Activated naive CD4-positive, alpha-beta T cell treated with anti-CD3 and anti-CD28 coated beads for 36 hours (primary cell): ENCODE measurements around the gene ZNF423. TPM values are rescaled to one million over a fixed set of nuclear protein-coding genes. Genes with fewer than 3 reads are reported as not detected.

Experiments
- CTCF ChIA-PET: fragments of 350-600 bp; sonication (Branson Sonifier 250); formaldehyde crosslinking; loops from one replicate; lab custom pipeline; 2021; ENCODE audit warnings: antibody characterized with exemption; lab: Charles Lee
- DNase-seq: peaks from one replicate; pipeline ENCODE4 v3.0.0-alpha.2; 2020
- H3K27ac Mint-ChIP-seq: one replicate; pipeline ENCODE4 v1.8.0; 2021; ENCODE audit warnings: mild to moderate bottlenecking, mixed read lengths
- H3K27me3 Mint-ChIP-seq: one replicate; pipeline ENCODE4 v1.8.0; 2021; ENCODE audit warnings: low read depth, mixed read lengths
- H3K36me3 Mint-ChIP-seq: one replicate; pipeline ENCODE4 v1.8.0; 2021; ENCODE audit warnings: low read depth, mixed read lengths
- H3K4me1 Mint-ChIP-seq: one replicate; pipeline ENCODE4 v1.8.0; 2021; ENCODE audit warnings: low read depth, mixed read lengths
- H3K4me3 Mint-ChIP-seq: one replicate; pipeline ENCODE4 v1.8.0; 2021; ENCODE audit warnings: mild to moderate bottlenecking, moderate library complexity, mixed read lengths
- H3K9me3 Mint-ChIP-seq: one replicate; pipeline ENCODE4 v1.8.0; 2021; ENCODE audit warnings: mixed read lengths
- intact Hi-C: fragments of 100-400 bp; cut with micrococcal nuclease; formaldehyde crosslinking; loops from one replicate; pipeline ENCODE4 v1.15.1; 2023
- total RNA-seq, 2 experiments: library from RNA; stranded (reverse); gene quantifications; one replicate each; pipeline ENCODE4 v1.2.3, GENCODE V29; 2021

The ZNF423 gene
- total RNA-seq, 2 experiments from 2014 or later: 0.05 TPM; not detected in 1

DNA sequence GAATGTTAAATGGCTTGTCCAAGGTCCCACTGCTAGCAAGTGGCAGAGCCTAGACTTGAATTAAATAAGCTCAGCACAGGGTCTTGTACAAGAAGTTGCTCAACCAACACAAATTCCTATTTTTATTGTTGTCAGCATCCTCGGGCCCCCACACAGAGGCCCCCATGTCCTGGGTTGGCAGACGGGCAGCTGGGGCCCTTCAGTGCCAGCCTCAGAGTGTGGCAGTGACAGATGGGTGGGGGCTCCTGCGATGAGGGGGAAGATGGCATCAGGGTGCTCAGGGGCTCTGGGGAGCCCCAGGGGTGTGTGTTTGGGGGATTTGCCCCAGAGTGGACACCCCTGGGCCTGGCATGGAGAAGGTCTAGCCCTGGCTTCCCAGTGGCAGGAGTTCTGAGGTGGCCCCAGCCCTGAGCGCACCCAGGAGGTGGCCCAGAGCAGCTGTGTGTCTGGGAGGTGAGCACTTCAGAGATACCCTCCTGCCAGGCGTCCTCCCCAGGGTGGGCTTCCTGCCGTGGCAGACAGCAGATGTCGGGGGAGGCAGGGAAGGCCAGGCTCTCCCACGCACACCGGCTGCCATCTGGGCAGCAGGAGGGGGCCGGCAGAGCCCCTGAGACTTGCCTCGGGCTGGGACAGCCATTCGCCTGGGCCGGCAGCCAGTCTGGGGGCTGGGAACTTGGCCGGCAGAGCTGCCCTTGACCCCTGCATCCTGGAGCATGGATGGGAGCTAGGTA, 331.5 kb downstream of the ZNF423 start:
- CTCF ChIA-PET: interaction anchor here (0.7 to 1.7 kb wide), 4 partner anchors 9 to 69 kb away, joined by 3 to 4 read pairs (median 3); no protein-coding TSS in a partner anchor
- no peaks in the 10 kb centered on the region for H3K27me3 Mint-ChIP-seq
- H3K4me3 Mint-ChIP-seq: no peak overlapping the region
- intact Hi-C loops: no loop called here
- no peaks in the 10 kb centered on the region for H3K9me3 Mint-ChIP-seq
- H3K27ac Mint-ChIP-seq: no peak overlapping the region
- no peaks in the 10 kb centered on the region for H3K36me3 Mint-ChIP-seq
- peaks cover 10% of the 10 kb centered on the region for H3K4me1 Mint-ChIP-seq
- DNase-seq: no peak

DNA sequence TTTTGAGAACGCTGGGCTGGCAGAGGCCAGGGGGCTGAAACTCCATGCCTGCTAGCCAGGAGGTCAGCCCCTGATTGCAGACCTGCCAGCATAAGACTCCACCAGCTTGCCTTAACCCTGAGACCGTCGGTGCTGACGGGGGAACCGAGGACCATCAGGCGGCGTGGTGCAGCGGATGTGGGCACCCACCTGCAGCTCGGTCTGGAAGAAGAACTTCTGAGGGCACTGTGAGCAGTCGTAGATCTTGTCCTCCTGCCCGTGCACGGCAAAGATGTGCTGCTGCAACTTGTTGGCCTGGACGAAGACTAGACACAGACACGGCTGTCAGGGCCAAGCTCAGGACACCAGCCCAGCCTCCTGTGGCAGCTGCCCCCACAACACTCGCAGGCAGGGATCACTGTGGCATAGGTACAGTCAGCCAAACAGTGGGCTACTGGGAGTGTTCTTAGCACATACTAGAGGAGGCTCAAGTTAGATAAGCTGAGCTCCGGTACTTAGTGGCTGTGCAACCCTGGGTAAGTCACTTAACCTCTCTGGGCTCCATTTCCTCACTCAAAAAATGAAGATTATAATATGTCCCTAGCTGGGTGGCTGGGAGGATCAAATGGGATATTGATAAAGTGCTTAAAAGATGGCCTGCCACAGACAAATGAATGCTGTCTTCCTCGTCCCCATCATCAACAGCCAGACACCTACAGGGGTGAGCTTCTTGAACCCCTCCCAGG, 332.3 kb downstream of the ZNF423 start:
- H3K4me3 Mint-ChIP-seq: no peak overlapping the region
- CTCF ChIA-PET: interaction anchor here (1.1 to 1.7 kb wide), 3 partner anchors 9 to 70 kb away, joined by 3 to 4 read pairs (median 3); no protein-coding TSS in a partner anchor
- H3K9me3 Mint-ChIP-seq: no peaks in the 10 kb centered on the region
- intact Hi-C loops: no loop called here
- H3K27me3 Mint-ChIP-seq: no peaks in the 10 kb centered on the region
- H3K4me1 Mint-ChIP-seq: peaks cover 8% of the 10 kb centered on the region
- no peak for DNase-seq
- H3K36me3 Mint-ChIP-seq: no peaks in the 10 kb centered on the region
- no peak overlapping the region for H3K27ac Mint-ChIP-seq

DNA sequence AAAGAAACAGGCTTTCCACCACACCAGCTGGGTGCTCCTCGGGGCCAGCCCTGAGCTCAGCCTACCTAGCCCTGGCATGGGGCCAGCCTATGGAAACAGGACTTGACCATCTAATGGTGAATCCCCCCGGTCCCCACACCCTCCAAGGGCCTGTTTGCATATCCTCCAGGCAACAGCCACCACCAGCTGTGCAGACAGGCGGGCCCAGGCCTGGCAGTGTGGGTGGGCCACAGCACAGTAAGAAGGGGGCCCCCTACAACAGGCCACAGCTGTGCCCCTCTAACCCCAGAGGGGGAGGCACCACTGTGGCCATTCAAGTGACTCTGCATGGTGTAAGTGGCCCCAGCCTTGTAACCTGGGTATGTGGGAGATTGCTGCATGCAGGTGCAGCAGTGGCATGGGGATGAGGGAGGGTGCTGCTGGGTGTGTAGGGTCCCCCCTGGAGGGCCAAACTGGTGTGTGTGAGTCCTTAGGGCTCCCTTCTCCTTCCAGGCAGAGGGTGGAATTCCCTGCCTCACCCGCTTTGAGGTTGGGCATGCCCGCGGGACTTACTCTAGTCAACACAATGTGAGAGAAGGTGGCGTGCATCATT, 334.1 kb downstream of the ZNF423 start:
- H3K27me3 Mint-ChIP-seq: no peaks in the 10 kb centered on the region
- intact Hi-C loops: no loop called here
- CTCF ChIA-PET: interaction anchor here (1.0 kb wide), 1 partner anchor 106 kb away, joined by 3 read pairs; no protein-coding TSS in a partner anchor
- no peaks in the 10 kb centered on the region for H3K4me1 Mint-ChIP-seq
- H3K27ac Mint-ChIP-seq: no peak overlapping the region
- DNase-seq: no peak
- H3K9me3 Mint-ChIP-seq: no peaks in the 10 kb centered on the region
- H3K36me3 Mint-ChIP-seq: no peaks in the 10 kb centered on the region
- H3K4me3 Mint-ChIP-seq: no peak overlapping the region

DNA sequence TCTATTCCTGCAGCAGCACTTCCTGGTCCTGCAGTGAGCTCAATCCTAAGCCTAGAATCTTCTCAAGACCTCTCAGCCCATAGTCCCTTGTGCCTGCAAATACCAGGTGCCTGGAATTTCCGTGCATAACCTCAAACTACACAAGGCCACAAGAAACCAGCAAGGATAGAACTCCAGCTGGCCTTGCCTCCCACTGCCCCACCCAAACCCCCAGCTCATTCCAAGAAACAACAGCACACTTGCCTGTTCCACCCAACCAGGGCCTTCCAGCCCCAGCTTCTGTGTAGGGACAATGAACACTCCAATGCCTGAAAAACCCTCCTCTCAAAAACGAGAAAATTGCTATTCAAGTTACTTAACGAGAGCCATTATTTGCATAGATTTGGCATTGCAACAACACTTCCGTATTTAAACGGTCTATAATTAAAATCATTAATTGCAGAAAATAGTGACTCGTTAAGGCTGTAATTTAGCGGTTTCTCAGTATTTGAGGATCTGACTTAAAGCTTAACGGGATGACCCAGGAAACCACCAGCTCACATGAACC, 335.3 kb downstream of the ZNF423 start:
- intact Hi-C loops: no loop called here
- DNase-seq: no peak
- CTCF ChIA-PET: interaction anchor here (1.0 kb wide), 1 partner anchor 105 kb away, joined by 3 read pairs; no protein-coding TSS in a partner anchor
- no peaks in the 10 kb centered on the region for H3K27me3 Mint-ChIP-seq
- H3K36me3 Mint-ChIP-seq: no peaks in the 10 kb centered on the region
- no peaks in the 10 kb centered on the region for H3K9me3 Mint-ChIP-seq
- no peaks in the 10 kb centered on the region for H3K4me1 Mint-ChIP-seq
- no peak overlapping the region for H3K4me3 Mint-ChIP-seq
- H3K27ac Mint-ChIP-seq: no peak overlapping the region

DNA sequence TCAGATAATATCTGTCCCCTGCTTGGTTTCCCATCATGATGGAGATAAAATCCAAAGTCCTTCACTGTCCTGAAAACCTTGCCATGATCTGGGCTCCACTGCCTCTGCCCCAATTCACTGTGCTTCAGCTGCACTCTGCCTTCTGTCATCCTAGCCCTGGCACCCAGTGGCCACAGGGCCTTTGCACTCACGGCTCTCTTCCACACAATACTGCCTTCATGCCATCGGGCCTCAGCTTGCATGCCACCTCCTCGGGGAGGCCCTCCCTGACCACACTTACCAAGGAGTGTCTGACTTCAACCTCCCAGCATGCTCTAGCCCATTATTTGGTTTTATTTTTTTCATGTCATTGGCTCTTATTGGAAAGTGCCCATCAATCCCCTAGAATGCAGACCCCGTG, 336.2 kb downstream of the ZNF423 start:
- CTCF ChIA-PET: no interaction called here
- intact Hi-C loops: no loop called here
- no peaks in the 10 kb centered on the region for H3K4me1 Mint-ChIP-seq
- H3K27ac Mint-ChIP-seq: no peak overlapping the region
- no peaks in the 10 kb centered on the region for H3K27me3 Mint-ChIP-seq
- DNase-seq: no peak
- H3K4me3 Mint-ChIP-seq: no peak overlapping the region
- no peaks in the 10 kb centered on the region for H3K9me3 Mint-ChIP-seq
- H3K36me3 Mint-ChIP-seq: no peaks in the 10 kb centered on the region

DNA sequence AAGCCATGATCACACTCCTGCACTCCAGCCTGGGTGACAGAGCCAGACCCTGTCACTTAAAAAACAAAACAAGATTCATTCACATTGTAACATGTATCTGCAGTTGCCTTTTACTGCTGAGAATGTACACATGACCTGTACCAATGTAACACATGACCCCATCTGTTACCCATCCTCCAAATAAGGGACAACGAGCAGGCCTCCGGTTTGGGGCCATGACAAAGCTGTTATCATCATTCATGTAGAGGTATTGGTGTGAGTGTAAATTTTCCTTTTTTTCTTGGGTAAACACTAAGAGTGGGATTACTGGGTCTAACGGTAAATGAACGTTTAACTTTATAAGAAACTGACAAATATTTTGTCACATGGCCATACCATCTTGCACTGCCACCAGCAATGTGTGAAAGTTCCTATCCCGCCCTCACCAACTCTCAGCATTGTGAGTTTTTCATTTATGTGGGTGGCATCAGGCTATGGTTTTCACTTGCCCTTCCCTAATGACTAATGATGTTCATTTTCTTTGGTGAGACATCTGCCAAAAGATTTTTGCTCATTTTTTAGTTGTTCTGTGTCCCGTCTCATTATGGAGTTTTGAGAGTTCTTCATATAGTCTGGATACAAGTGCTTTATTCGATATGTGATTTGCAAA, 336.8 kb downstream of the ZNF423 start:
- CTCF ChIA-PET: no interaction called here
- H3K4me3 Mint-ChIP-seq: no peak overlapping the region
- no peaks in the 10 kb centered on the region for H3K36me3 Mint-ChIP-seq
- no peaks in the 10 kb centered on the region for H3K9me3 Mint-ChIP-seq
- H3K27me3 Mint-ChIP-seq: no peaks in the 10 kb centered on the region
- intact Hi-C loops: no loop called here
- no peaks in the 10 kb centered on the region for H3K4me1 Mint-ChIP-seq
- no peak overlapping the region for H3K27ac Mint-ChIP-seq
- DNase-seq: no peak

DNA sequence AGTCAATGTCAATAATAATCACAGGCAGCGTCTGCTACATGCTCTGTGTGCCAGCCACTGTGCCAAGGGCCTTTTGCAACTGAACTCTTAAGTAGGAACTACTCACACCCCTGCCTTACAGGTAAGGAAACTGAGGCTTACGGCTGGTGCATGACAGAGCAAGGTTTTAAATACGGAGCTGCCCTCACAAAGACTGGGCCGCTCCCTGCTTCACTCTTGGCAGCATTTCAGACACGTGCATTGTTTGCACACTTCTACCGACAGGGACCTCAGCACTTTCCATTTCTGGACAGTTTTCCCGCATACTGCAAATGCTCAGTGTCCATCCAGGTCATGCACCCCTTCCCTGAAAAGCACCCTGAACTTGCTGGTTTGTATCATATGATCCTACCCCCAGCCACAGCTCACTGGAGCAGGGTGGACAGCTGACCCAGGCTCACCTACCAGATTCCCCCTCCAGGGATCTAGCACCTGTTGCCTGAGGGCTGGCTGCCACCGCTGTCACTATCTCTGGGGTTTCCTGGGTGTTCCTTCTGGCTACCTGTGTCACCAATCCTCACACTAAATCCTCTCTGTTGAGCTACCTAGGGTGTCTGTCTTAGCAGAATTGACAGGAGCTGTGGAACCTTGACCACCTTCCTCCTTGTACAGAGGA, 339.4 kb downstream of the ZNF423 start:
- H3K4me3 Mint-ChIP-seq: no peak overlapping the region
- H3K27me3 Mint-ChIP-seq: no peaks in the 10 kb centered on the region
- no peaks in the 10 kb centered on the region for H3K9me3 Mint-ChIP-seq
- H3K4me1 Mint-ChIP-seq: no peaks in the 10 kb centered on the region
- no peak overlapping the region for H3K27ac Mint-ChIP-seq
- CTCF ChIA-PET: interaction anchor here (1.1 kb wide), 1 partner anchor 77 kb away, joined by 3 read pairs; no protein-coding TSS in a partner anchor
- no peaks in the 10 kb centered on the region for H3K36me3 Mint-ChIP-seq
- DNase-seq: no peak
- intact Hi-C loops: no loop called here

DNA sequence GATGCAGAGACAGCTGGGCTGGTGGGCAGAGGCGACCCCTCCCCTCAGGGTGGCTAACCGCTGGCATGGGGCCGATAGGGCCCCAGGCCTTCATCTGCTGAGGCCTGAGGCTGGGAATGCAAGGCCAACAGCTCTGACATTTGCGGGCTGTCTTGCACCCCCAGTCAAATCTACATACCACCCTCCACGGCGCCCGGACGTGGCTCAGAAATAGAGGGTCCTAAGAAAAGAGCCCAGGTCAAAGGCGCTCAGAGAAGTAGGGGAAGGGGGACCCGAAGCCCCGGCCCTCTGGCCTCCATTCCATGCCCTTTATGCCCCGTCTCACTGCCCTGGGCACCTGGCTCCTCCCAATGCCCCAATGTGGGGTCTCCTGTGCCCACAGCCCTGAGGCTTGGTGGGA, 340.1 kb downstream of the ZNF423 start:
- Mint-ChIP-seq H3K27ac (no peak overlapping the region), H3K4me1 (no peaks in the 10 kb centered on the region), H3K4me3 (no peak overlapping the region), H3K36me3 (no peaks in the 10 kb centered on the region), H3K27me3 (no peaks in the 10 kb centered on the region), H3K9me3 (no peaks in the 10 kb centered on the region)
- DNase-seq: no peak
- intact Hi-C loops: no loop called here
- CTCF ChIA-PET: interaction anchor here (1.4 kb wide), 1 partner anchor 8 kb away, joined by 4 read pairs; no protein-coding TSS in a partner anchor

DNA sequence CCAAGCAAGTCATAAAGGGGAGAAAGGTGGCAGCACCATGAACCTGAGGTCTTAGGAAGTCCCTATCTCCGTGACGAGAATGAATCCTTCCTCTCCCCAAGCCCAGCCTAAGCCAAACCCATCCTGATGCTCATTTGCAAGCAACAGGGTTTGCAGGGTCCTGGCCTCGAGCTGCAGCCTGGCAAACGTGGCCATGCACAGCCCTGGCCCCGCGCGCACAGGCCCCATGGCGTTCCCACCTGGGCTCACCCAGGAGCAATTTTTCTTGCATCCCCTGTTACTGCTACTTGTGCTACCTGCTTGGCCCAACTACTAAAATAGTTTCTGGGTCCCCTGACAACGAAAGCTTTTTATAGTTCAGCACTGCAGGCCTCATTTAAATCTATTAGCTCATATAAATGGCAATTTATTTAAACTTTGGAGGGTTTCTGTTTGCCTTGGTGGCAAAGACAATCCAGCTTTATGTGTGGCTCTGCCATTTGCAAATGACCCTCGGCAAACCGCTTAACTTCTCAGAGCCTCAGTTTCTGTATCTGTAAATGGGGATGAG, 340.8 kb downstream of the ZNF423 start:
- Mint-ChIP-seq H3K9me3 (no peaks in the 10 kb centered on the region), H3K27ac (no peak overlapping the region), H3K27me3 (no peaks in the 10 kb centered on the region), H3K36me3 (no peaks in the 10 kb centered on the region), H3K4me1 (no peaks in the 10 kb centered on the region), H3K4me3 (no peak overlapping the region)
- intact Hi-C loops: no loop called here
- CTCF ChIA-PET: interaction anchor here (0.9 to 1.4 kb wide), 2 partner anchors 9 to 107 kb away, joined by 4 read pairs; no protein-coding TSS in a partner anchor
- no peak for DNase-seq

DNA sequence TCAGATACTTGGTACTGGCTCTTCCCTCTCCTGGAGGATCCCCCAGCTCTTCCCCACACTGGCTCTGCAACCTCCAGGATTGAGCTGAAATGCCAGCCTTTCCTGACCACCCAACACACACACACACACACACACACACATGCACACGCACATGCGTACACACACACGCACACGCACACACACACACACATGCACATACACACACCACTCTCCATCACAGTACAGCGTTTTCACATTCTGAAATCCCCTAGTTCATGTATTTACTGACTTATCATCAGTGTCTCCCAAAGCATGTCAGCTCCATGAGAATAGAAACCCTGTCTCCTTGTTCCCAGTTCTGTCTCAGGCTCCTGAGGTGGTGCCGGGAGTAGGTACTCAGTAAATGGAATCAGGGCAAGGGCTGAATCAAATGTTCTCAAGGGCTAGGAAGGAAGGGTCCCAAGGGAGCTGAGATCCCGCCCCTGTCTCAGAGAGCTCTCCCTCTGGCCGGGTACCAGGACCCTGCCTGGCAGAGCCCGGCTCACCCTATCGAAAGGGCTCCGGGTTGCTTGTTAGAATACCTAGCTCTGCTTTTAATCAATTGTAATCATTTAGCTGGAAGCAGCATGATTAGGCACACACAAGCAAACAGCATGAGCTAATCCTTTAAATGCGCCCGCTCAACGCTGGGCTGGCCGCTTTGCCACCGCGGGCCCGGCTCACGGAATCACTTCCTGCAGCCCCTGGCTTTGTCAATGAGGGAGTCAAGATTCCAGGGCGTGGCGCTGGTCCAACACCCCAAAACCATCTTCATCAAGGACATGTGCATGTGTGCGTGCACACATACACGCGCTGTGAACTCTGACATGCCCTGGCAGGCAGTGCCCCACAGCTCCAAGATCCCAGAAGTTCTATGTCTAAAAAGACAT, 341.6 kb downstream of the ZNF423 start:
- Mint-ChIP-seq H3K36me3 (no peaks in the 10 kb centered on the region), H3K27me3 (no peaks in the 10 kb centered on the region), H3K4me3 (no peak overlapping the region), H3K4me1 (no peaks in the 10 kb centered on the region), H3K9me3 (no peaks in the 10 kb centered on the region), H3K27ac (no peak overlapping the region)
- intact Hi-C loops: loop anchor here (5.0 kb wide), 1 partner anchor 78 kb away; no protein-coding TSS in a partner anchor
- CTCF ChIA-PET: interaction anchor here (0.9 to 1.4 kb wide), 2 partner anchors 9 to 106 kb away, joined by 4 read pairs; no protein-coding TSS in a partner anchor
- no peak for DNase-seq
